Vagina (tissue), 2 donors: Measurements from ENCODE around the gene CHD5.

Experiments
- CTCF ChIP-seq, 3 experiments: fragments of 450-650 bp in 2 of 3; fragments of 200-600 bp in 1 of 3; sonication (generic) in 1 of 3; IDR thresholded peaks; one replicate each; pipeline ENCODE4 v1.5.1; 2017 to 2019; ENCODE audit warnings: antibody characterized with exemption in 3 of 3, mild to moderate bottlenecking in 2 of 3, moderate library complexity in 2 of 3
- POLR2A ChIP-seq, 2 donors: fragments of 450-650 bp; IDR thresholded peaks; one replicate each; pipeline ENCODE4 v1.6.1; 2017; ENCODE audit warnings: antibody characterized with exemption in 2 of 2, mild to moderate bottlenecking in 2 of 2, moderate library complexity in 2 of 2
- POLR2AphosphoS5 ChIP-seq, 2 donors: sonication (generic); formaldehyde crosslinking; IDR thresholded peaks; one replicate each; pipeline ENCODE4 v1.9.0; 2017; ENCODE audit warnings: antibody characterized with exemption in 2 of 2, mild to moderate bottlenecking in 2 of 2, low read depth in 1 of 2; ENCODE audit not compliant: insufficient read depth in 1 of 2

GRCh38 chr1:6148497-6149241 is 31.5 kb downstream of the CHD5 start:
- TF ChIP-seq CTCF (IDR thresholded peaks at IDR 0.05) (no peak), POLR2A (IDR thresholded peaks at IDR 0.05) (no peak), POLR2AphosphoS5 (IDR thresholded peaks at IDR 0.05; ENCODE audit: insufficient read depth in 1 of 2, low read depth in 1 of 2) (no peak)
